ENCODE data around the gene MTFR1L. TPM values are rescaled to one million over a fixed set of nuclear protein-coding genes. Genes with fewer than 3 reads are reported as not detected.

The MTFR1L gene
- polyA plus RNA-seq, 4 donors, result 68.7 to 117 (median 89.4) TPM

DNA sequence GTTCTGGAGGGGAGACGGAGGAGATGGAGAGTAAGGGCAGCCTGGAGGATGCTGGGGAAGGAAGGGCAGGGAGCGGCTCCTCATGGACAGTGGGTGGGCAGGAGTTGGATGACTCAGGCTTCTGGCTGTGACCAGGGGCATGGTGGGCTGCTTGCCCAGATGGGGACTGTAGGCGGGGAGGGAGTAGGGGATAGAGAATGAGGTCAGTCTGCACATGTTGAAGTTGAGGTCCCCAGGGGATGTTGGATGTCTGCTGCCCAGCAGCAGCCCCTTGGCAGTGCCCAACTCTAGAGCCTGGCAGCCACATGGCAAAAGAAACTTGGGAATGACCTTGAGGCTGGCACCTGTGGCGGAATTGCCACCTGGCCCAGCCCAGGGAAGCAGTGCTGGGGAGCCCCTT is 13.3 kb upstream of the MTFR1L start:
- no peak for DNase-seq (ENCODE audit: low read depth in 4 of 4, low spot score in 3 of 4)

DNA sequence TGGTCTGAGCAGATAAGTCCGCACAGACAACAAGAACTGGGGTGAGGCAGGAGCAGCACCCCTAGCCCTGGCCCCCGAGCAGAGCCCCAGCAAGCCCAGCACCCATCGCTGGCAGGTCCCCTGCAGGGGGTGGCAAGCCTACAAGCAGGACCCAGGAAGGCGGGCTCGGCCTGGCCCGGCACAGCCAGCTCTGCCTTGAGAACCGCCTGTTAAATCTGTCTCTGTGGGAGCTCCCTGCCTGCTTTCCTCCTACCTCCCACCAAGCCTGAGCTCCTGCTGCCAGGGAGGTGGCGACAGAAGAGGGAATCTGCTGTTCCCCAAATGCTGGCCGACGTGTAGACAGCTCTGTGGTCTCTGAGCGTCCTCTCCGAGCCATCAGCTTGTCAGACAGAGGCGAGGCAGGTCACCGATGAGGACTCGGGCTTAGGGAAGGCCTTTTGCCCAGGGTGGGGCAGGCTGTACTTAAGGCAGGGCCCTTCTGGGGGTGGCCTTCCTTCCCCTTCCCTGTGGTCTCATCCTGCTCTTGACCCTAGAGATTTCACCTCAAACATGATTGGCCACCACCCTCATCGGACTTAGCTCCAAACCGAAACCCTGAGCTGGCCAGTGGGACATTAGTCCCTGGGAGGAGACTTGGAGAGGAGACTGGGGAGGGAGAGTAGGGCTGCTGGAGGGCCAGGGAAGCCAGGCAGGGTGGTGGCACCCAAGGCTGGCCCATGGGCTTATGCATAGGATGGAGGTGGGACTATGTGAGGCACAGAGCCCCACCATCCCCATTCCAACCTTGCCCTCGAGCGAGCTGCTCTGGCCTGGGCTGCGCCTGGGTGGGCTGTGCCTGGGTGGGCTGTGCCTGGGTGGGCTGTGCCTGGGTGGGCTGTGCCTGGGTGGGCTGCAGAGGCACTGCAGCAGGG is 12.0 kb upstream of the MTFR1L start:
- no peak for DNase-seq (ENCODE audit: low read depth in 4 of 4, low spot score in 3 of 4)

DNA sequence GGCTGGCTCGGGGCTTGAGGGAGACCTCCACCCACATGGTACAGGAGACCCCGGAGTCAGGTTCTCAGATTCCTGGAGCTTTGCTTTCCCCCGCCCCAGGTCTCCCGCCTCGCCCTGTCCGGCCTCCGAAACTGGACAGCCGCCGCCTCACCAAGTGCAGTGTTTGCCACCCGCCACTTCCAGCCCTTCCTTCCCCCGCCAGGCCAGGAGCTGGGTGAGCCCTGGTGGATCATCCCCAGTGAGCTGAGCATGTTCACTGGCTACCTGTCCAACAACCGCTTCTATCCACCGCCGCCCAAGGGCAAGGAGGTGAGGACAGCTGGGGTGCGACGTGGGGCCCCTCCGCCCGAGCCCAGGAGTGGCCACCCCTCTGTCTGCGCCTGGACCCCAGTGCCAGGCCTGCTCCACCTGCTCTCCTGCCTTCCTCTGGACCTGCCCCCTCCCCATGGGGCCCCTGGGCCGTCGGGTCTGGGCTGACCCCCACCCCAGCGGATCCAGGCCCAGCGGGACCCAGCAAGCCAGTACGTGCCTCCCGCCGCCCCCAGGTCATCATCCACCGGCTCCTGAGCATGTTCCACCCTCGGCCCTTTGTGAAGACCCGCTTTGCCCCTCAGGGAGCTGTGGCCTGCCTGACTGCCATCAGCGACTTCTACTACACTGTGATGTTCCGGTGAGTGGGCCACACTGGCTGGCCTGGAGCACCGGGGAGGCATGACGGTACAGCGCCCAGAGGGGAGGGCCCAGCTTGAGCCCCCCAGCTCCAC is 11.1 kb upstream of the MTFR1L start:
- no peak for DNase-seq (ENCODE audit: low read depth in 4 of 4, low spot score in 3 of 4)

DNA sequence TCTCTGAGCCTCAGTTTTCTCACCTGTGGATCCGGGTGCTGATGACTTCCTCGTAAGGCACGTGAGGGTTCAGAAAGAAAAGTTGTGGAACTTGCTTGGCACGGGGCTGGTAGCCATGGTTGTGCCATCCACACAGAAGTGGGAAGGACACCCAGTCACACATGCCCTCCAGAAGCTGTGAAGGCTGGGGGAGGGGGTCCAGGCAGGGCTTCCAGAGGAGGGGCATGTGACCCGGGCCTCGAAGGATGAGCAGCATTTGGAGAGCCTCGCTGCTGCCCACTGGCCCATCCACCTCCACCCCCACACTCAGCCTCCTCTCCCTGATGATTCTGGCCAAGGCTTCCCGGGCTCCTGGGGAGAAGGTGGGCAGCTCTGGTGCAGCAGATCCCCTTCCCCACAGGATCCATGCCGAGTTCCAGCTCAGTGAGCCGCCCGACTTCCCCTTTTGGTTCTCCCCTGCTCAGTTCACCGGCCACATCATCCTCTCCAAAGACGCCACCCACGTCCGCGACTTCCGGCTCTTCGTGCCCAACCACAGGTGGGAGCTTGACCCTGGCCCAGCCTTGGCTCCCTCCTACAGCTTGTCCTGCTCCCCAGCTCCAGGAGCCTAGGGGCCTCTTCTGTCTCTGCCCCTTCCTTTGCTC is 10.3 kb upstream of the MTFR1L start:
- no peak for DNase-seq (ENCODE audit: low read depth in 4 of 4, low spot score in 3 of 4)

DNA sequence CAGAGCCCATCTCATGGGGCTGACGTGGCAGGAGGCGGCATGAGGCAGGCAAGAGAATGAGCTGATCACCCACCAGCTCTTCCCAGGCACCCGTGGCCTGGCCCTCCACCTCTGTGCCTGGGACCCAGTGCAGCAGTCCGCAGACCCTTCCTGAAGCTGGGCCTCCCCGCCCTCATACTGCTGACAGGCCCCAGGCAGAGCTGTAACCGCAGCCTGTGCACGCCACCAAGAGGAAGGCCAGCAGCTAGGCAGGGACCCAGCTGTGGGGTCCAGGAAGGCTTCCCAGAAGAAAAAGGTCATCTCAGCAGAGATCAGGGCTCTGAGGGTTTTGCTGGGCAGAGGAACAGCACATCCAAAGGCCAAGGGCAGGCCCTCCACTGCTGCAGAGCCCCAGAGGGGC is 9.8 kb upstream of the MTFR1L start:
- DNase-seq (ENCODE audit: low read depth in 4 of 4, low spot score in 3 of 4), result no peak

DNA sequence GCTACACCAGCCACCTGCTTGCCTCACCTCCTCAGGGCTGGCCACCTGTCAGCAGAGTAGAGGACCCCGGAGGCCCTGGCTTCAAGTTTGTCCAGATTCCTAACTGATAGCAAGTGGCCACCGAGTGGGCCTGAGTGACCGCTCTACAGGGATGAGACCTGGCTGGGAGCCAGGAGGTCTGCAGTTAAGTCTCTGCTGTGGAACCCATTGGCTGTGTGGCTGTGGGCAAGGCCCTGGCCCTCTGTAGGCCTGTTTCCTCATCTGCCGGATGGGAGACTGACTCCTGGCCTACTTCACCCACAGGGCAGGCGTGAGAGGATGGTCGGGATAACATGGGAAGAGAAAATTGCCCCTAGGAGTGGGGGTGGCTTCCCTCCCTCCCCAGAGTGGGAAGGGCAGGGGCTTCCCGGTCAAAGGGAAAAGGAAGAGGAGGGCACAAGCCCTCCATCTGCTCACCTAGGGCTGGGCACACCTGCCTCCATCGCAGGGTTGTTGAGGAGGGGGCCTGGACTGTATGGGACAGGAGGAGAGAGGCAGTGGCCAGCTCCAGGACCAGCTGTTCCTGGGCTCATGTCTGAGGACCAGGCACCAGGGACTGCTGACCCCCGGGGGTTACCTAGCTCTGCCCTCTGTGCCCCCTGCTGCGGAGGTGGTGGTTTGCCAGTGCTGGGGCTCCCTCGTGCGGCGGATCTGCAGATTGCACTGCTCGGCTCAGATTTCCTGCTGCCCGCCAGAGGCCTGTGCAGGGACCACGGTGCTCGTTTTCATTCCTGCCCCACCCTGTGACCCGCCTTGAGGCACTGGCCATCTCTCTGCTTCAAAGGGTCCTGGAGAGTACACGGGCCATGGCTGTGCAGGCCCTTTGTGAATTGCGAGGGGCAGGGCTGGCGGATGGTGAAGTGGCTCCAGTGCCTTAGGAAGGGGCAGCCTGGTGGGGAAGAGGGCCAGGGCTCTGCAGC is 9.1 kb upstream of the MTFR1L start:
- no peak for DNase-seq (ENCODE audit: low read depth in 4 of 4, low spot score in 3 of 4)

DNA sequence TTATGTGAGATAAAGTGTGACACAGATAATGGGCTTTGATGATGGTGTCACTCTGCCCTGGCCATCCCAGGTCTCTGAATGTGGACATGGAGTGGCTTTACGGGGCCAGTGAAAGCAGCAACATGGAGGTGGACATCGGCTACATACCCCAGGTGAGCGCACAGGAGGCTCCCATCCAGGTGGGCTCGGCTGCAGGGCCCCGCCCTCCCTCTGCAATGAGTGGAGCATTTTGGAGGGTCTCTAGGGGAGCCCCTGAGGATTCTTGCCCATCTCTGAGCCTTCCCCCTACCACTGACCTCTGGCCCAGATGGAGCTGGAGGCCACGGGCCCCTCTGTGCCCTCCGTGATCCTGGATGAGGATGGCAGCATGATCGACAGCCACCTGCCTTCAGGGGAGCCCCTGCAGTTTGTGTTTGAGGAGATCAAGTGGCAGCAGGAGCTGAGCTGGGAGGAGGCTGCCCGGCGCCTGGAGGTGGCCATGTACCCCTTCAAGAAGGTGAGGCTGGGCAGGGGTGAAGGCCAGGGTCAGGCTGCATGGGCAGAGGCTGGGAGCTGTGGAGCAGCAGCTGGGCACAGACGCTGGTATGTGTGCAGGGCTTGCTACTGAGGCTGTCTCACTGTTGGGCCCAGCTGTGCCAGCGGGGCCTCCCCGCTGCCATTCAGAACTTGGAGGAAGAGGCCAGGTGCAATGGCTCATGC is 8.2 kb upstream of the MTFR1L start:
- DNase-seq (ENCODE audit: low read depth in 4 of 4, low spot score in 3 of 4), result no peak

DNA sequence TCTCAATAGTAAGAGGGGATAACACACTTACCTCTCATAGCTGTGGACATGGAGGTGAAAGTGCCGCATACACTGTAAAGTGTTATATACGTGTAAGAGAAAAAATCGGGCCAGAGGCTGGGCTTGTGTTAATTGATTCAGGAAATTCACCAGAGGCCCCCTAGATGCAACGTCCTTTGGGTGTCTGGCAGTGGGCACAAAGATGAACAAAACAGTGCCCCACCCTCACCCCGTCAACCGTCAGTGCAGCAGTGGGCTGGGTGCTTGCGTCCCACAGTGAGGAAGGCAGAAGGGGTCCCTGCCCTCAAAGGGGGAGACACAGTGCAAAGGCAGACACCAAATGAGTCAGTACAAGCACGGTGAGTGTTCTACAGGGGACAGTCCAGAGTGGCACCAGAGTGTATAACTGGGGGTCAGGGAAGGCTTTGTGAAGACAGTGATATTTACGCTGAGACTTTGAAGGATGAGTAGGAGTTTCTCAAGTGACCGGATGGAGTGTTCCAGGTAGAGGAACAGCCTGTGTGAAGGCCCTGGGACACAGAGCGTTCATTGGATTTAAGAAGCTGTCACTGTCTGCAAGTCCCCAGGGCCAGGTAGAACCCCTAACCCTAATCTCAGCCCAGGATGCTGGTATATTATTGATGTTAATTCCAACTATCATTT is 6.6 kb upstream of the MTFR1L start:
- DNase-seq (ENCODE audit: low read depth in 4 of 4, low spot score in 3 of 4), result no peak

DNA sequence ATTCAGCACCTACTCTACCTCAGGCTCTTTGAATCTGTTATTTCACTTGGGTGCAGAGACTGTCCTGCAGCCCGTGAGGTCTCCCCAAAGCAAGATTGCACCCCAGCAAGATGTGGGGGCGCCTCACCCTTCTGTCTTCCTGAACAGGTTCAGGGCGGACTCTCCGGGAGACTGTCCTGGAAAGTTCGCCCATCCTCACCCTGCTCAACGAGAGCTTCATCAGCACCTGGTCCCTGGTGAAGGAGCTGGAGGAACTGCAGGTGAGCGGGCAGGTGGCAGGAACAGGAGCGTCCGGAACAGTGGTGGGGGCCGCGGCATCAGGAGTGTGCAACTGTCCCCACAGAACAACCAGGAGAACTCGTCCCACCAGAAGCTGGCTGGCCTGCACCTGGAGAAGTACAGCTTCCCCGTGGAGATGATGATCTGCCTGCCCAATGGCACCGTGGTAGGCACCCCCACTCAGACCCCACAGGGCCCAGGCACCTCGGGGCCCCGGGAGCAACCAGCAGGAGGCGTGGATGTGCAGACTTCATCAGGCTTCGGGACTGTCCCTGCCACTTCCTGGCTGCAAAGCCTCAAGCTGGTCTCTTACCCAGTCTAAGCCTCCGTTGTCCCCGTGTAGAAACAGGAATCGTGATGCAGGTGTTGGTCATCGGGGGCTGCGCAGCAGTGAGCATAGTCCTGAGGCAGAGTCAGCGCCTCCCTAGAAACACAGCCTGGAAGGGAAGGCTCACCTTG is 5.9 kb upstream of the MTFR1L start:
- DNase-seq (ENCODE audit: low read depth in 4 of 4, low spot score in 3 of 4), result no peak

DNA sequence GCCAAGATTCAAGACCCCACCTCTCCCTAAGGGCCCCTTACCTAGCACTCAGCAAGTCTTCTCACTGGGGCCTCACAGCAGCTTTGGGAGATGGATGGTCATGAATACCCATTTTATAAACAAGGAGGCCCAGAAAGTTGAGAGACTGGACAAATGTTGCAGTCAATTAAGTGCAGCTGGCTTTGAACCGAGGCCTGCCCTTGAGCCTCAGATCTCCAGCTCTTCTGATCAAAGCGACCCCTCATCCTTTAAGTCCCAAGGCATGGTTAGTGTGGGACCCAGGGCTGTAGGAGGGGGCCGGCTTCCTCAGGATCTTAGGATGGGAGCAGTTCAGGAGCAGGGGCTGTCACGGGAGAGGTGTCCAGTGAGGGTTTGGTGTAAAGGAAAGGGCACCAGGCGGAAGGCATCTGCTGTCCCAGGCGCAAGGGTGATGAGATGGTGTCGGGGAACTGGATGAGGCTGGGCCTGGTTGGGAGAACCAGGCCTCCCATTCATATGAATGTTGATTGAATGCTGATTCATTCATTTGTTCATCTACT is 5.1 kb upstream of the MTFR1L start:
- no peak for DNase-seq (ENCODE audit: low read depth in 4 of 4, low spot score in 3 of 4)

DNA sequence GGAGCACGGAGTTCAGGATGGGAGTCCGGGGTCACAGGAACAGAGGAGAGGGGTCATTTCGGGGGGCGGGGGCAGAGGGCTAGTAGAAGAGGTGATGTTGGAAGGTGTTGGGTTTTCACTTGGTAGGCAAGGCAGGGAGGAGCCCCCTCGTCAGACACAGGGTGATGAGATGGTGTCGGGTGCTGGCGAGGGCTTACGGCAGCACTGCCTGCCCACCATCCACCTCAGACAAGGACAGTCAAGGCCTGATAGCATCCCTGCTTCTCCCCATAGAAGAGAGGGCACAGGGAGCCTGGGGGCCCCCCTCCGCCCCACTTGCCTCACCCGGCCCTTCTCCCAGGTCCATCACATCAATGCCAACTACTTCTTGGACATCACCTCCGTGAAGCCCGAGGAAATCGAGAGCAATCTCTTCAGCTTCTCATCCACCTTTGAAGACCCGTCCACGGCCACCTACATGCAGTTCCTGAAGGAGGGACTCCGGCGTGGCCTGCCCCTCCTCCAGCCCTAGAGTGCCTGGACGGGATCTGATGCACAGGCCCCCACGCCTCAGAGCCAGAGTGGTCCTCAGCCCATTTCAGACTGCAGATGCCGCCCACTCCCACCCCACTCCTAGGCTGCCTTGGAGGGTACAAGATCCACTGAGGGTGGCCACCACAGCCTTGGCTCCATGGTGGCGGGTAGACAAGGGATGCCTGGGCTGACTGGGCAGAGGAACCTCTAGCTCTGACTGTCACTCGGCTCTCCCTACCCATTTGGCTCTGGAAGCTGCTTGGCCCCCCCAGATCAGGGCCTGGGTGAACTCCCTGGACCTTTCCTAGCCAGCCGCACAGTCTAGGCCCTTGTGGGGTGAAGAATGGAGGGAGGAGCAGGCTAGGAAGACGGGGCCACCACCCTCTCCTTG is 4.3 kb upstream of the MTFR1L start:
- DNase-seq (ENCODE audit: low read depth in 4 of 4, low spot score in 3 of 4), result no peak

DNA sequence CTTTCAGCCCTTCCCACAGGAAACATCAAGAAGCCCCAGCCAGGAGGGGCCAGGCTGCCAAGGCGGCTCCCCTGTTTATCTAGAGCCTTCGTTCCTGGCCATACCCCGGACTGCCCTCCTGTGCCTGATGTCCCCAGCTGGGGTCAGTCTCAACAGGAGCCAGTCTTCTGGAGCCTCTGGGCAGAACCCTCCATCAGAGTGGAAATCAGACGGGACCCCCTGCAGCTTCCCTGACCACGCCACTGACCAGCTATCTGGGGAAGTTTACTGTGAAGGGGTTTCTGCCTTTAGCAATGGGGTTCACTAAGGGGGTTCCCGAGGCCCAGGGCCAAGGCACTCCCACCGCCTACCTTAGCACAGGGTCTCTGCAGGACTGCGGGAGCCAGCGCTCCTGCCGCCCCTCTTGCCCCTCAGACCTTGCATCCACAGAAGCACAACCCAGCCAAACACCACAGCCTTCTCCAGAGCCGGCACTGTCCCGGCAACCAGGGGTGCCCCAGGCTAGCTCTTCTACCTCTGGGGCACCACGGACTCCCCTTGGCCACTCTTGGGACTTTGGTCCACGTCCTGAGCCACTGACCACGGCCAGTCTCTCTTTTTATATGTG is 3.5 kb upstream of the MTFR1L start:
- DNase-seq (ENCODE audit: low read depth in 4 of 4, low spot score in 3 of 4), result no peak

DNA sequence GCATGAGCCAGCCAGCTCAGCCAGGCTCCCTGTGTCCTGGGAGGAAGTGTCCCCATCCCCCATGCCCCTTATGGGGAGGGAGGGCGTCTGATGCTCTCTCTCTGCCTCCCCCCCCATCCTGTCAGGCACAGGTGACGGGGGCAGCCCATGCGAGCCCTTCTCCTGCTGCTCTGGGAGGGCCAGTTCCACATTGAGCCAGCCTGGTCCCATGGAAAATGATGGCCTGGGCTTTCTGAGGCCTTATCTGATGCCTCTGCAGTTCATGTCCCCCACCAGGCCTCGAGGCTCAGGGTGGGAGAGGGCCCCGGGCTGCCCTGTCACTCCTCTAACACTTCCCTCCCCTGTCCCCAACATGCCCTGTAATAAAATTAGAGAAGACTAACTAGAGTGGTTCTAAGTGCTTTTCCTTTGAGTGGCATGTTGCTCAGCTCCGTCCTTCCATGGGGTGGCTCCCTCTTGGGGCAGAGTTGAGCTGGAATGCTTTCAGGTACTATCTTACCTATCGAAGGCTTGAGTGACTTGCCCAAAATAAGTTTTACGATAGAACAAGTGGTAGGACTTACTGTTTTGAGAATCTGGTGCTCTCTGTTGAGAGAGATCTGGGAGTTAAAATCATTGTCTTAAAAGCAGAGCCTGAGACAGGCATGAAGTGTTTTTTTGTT is 1.8 kb upstream of the MTFR1L start:
- DNase-seq (ENCODE audit: low read depth in 4 of 4, low spot score in 3 of 4), result no peak

DNA sequence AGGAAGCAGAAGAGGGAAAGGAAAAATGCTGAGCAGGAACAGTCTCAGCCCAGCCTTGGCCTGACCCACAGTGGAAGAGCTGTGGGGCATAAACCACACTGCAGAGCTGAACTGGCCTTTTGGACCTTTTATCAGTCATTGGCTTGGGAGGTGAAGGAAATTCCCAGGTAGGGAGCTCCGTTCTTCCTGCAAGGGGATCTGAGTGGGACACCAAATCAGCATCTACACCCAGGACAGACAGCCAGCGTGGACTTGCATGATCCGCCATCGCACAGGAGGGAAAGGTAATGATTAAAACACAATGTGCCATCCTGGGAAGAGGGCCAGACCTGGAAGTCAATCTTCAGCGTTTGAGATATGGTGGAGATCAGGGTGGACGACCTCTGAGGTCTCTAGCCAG is 1.2 kb upstream of the MTFR1L start:
- no peak for DNase-seq (ENCODE audit: low read depth in 4 of 4, low spot score in 3 of 4)

DNA sequence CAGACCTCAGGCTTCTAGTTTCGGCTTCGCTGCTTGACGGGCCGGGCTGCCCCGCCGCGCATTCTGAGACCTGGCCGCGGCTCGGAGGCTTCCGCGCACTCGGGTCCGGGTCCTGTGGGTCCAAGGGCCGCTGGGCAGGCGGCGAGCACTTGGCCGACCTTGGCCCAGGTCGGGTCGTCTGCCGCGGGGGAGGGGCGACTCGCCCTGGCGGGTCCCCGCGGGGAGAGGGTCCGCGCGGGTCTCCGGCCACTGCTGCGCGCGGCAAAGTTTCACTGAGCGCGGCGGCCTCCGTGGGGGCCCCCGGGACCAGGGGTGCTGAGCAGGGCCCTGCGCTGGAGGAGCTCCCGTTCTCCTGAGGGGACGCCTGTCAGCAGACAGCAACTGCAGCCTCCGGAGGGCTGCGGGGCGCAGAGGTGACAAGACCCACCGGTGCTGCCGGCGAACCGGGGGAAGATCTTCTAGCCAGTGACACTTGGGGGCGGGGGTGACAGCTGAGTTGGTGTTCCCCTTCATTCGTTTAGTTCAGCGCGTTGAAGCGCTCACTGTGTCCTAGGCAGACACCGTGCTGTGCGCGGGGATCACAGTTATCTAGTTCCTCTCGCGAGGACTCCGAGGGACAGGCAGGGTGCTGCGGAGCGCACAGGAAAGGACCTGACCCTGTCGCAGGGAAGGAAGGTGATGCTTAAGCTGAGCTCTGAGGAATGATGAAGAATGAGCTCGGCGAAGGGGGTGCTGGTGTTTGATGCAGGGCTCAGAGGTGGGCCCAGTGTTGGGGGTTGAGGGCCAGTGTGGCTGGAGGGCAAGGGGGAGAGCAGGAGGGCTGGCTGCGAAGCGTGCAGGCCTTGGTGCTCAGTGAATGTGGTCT is 725 bp downstream of the MTFR1L start:
- DNase-seq (ENCODE audit: low read depth in 4 of 4, low spot score in 3 of 4), result no peak

All from left renal pelvis (tissue), 4 donors.